ENCODE measurements around the gene TMEM119. TPM values are rescaled to one million over a fixed set of nuclear protein-coding genes. Genes with fewer than 3 reads are reported as not detected.

The TMEM119 gene
- total and polyA plus RNA-seq, 2 of the 8 experiments (the other 6 are each of a cell fraction or from before 2014, with no cell fraction given): 0.35 to 0.61 TPM

DNA sequence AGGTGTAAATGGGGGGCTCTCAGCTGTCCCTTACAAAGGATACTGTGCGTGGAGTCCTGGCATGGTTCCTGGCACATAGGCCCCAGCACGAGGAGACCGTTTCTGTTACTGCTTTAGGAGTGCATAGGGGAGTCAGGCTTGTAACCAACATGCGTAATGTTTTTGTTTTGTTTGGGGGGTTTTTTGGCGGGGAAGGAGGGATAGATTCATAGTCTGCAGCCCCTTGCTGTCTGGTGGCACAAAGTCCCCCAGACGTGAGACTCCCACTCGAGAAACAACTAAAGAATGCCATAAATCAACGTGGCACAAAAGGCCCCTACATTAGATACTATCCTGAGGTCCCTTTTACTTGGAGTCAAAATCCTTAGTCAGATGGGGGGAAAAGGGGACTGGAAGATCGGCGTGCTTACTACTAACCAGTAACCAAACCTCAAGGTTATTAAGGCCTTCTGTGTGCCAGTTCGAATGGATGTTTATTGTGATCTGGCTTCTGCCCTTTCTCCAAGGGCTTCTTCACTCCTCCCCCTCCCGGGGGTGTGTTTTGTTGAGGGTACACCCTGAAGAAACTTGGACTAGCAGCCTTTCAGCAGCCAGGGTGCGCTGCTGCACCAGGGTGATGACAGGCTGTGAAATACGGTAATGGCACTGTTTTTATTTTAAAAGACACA lies 34.6 kb downstream of the TMEM119 start (continued):
- TF ChIP-seq MAFK (IDR thresholded peaks at IDR 0.05; ENCODE audit: low read depth, low read length) (0 out of 2 replicates have a peak, but pooled peaks have one; percentile 21), BCL11A (IDR thresholded peaks at IDR 0.05; ENCODE audit: low read depth in 2 of 2, low read length in 2 of 2) (no peak), ASH2L (IDR thresholded peaks at IDR 0.05; ENCODE audit: low read length) (no peak), CEBPB (IDR thresholded peaks at IDR 0.05; ENCODE audit: low read depth, low read length) (peak; percentile 21; the same call in 1 of the 2 replicates), TEAD4 (IDR thresholded peaks at IDR 0.05; ENCODE audit: low read depth, low read length) (no peak), GTF2F1 (IDR thresholded peaks at IDR 0.05; ENCODE audit: borderline replicate concordance, low read depth, low read length) (0 out of 2 replicates have a peak, but pooled peaks have one; percentile 10)
- TF ChIP-seq, protein P1, sequence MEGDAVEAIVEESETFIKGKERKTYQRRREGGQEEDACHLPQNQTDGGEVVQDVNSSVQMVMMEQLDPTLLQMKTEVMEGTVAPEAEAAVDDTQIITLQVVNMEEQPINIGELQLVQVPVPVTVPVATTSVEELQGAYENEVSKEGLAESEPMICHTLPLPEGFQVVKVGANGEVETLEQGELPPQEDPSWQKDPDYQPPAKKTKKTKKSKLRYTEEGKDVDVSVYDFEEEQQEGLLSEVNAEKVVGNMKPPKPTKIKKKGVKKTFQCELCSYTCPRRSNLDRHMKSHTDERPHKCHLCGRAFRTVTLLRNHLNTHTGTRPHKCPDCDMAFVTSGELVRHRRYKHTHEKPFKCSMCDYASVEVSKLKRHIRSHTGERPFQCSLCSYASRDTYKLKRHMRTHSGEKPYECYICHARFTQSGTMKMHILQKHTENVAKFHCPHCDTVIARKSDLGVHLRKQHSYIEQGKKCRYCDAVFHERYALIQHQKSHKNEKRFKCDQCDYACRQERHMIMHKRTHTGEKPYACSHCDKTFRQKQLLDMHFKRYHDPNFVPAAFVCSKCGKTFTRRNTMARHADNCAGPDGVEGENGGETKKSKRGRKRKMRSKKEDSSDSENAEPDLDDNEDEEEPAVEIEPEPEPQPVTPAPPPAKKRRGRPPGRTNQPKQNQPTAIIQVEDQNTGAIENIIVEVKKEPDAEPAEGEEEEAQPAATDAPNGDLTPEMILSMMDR (IDR thresholded peaks at IDR 0.05; ENCODE audit: control extremely low read depth in 1 of 3, insufficient read depth in 1 of 3, low read depth in 1 of 3, low read length in 3 of 3): peak; percentile 78 to 82 (median 81)
